Panc1 (cell line): ENCODE measurements around the gene IFT52.

Source experiments
- POLR2AphosphoS5 ChIP-seq: IDR thresholded peaks from 2 replicates; pipeline ENCODE4 v1.6.1; 2012; ENCODE audit warnings: mild to moderate bottlenecking, low read depth, low read length, moderate library complexity
- TF ChIP-seq, protein P1 (sequence below): fragments of 450-650 bp; IDR thresholded peaks from 2 replicates; pipeline ENCODE4 v1.5.1; 2017; ENCODE audit warnings: mild to moderate bottlenecking

DNA sequence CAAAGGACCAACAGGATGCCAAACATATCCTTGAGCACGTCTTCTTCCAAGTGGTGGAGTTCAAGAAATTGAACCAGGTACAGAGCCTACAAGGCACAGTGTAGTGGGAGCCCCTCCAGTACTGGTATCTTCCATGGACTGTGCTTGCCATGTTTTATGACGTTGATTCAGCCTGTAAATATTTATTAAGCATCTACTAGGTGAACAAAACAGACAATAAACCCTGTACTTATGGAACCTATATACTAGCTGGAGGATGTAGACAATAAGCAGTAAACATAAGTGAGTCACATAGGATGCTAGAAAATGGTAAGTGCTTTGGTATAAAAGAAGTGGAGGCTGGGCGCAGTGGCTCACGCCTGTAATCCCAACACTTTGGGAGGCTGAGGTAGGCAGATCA is 51.8 kb downstream of the IFT52 start:
- TF ChIP-seq, protein P1, sequence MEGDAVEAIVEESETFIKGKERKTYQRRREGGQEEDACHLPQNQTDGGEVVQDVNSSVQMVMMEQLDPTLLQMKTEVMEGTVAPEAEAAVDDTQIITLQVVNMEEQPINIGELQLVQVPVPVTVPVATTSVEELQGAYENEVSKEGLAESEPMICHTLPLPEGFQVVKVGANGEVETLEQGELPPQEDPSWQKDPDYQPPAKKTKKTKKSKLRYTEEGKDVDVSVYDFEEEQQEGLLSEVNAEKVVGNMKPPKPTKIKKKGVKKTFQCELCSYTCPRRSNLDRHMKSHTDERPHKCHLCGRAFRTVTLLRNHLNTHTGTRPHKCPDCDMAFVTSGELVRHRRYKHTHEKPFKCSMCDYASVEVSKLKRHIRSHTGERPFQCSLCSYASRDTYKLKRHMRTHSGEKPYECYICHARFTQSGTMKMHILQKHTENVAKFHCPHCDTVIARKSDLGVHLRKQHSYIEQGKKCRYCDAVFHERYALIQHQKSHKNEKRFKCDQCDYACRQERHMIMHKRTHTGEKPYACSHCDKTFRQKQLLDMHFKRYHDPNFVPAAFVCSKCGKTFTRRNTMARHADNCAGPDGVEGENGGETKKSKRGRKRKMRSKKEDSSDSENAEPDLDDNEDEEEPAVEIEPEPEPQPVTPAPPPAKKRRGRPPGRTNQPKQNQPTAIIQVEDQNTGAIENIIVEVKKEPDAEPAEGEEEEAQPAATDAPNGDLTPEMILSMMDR: no peak
- TF ChIP-seq POLR2AphosphoS5: no peak
